ENCODE measurements around the gene PVRIG. TPM values are rescaled to one million over a fixed set of nuclear protein-coding genes. Genes with fewer than 3 reads are reported as not detected.

Gene PVRIG
- total RNA-seq, 4 donors from 2014 or later, result 0.34 to 0.66 (median 0.49) TPM; not detected in 1

GRCh38 chr7:100191775-100192174 is 28.0 kb upstream of the PVRIG start:
- no peak for TF ChIP-seq CTCF (IDR thresholded peaks at IDR 0.05; ENCODE audit: low read depth)

DNA sequence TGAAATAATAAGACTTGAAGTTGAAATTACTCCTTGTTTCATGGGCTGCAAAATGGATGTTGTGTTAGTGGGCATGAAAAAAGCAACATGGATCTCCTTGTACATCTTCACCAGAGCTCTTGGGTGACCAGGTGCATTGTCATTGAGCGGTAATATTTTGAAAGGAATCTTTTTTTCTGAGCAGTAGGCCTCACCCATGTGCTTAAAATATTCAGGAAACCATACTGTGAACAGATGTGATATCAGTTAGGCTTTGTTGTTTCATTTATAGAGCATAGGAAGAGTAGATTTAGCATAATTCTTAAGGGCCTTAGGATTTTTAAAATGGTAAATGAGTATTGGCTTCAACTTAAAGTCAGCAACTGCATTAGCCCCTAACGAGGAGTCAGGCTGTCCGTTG is 26.8 kb upstream of the PVRIG start:
- no peak for TF ChIP-seq CTCF (IDR thresholded peaks at IDR 0.05; ENCODE audit: low read depth)

- TF ChIP-seq CTCF (IDR thresholded peaks at IDR 0.05; ENCODE audit: low read depth), result no peak
Observed at GRCh38 chr7:100195222-100195621, 24.5 kb upstream of the PVRIG start.

- TF ChIP-seq CTCF (IDR thresholded peaks at IDR 0.05; ENCODE audit: low read depth), result no peak
Observed at GRCh38 chr7:100198266-100198665, 21.5 kb upstream of the PVRIG start.

GRCh38 chr7:100200693-100201092 is 19.1 kb upstream of the PVRIG start:
- no peak for TF ChIP-seq CTCF (IDR thresholded peaks at IDR 0.05; ENCODE audit: low read depth)

DNA sequence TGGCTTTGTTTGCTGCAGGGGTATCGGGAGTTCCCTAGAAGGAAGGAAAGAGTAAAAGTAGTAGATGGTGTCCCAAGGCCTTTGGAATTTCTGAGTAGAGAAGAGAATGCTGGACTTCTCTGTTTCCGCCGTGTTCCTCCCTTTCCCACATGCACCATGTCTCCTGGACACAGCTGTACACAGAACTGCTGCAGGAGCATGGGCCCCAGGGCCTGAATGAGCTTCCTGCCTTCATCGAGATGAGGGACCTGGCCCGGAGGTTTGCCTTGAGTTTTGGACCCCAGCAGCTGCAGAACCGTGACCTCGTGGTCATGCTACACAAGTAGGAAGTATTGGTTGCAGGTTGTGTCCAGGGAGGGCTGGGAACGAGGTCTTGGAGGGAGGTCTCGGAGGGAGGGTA is 15.3 kb upstream of the PVRIG start:
- TF ChIP-seq CTCF (IDR thresholded peaks at IDR 0.05; ENCODE audit: low read depth), result no peak

GRCh38 chr7:100208911-100209408 is 10.8 kb upstream of the PVRIG start:
- TF ChIP-seq CTCF (IDR thresholded peaks at IDR 0.05; ENCODE audit: low read depth), result no peak
